Kidney (tissue), 14 donors: ENCODE data around the gene FMNL2. TPM values are rescaled to one million over a fixed set of nuclear protein-coding genes. Genes with fewer than 3 reads are reported as not detected.
A peak's percentile ranks its signal among the peaks of the same experiment; 100 is the strongest.

Experiments used
- DNase-seq, 5 donors: peaks; one replicate each; pipeline ENCODE4 v3.0.0-alpha.2; 2013 to 2020
- FAIRE-seq: peaks from 2 replicates; lab custom pipeline; 2012; peaks lifted over from hg19 to GRCh38; lab: Jason Lieb, UNC
- H3K27ac ChIP-seq, 2 donors: one replicate each; pipeline ENCODE4 v1.7.0; 2013; ENCODE audit warnings: low read depth in 2 of 2, low read length in 2 of 2, inconsistent platforms in 1 of 2
- H3K27me3 ChIP-seq: one replicate; pipeline ENCODE4 v1.7.1; 2013; ENCODE audit warnings: low read length, inconsistent platforms; ENCODE audit not compliant: control insufficient read depth, insufficient read depth
- H3K36me3 ChIP-seq, 3 donors: one replicate each; pipeline versions ENCODE4 v1.7.0 to v1.7.1; 2013; ENCODE audit warnings: low read length in 3 of 3, control low read depth in 1 of 3, inconsistent platforms in 1 of 3; ENCODE audit not compliant: insufficient read depth in 3 of 3, control insufficient read depth in 2 of 3
- H3K4me1 ChIP-seq, 3 donors: one replicate each; pipeline versions ENCODE4 v1.7.0 to v1.7.1; 2013; ENCODE audit warnings: low read length in 3 of 3, inconsistent platforms in 1 of 3, low read depth in 1 of 3; ENCODE audit not compliant: control insufficient read depth in 2 of 3, insufficient read depth in 2 of 3
- H3K4me3 ChIP-seq, 3 donors: one replicate each; pipeline versions ENCODE4 v1.7.0 to v1.8.1; 2013; ENCODE audit warnings: low read length in 3 of 3, control low read depth in 1 of 3, inconsistent platforms in 1 of 3
- H3K9ac ChIP-seq, 3 donors: one replicate each; pipeline versions ENCODE4 v1.7.0 to v1.7.1; 2013; ENCODE audit warnings: low read length in 3 of 3, control low read depth in 1 of 3, inconsistent platforms in 1 of 3
- H3K9me3 ChIP-seq, 3 donors: one replicate each; pipeline versions ENCODE4 v1.7.0 to v1.7.1; 2013; ENCODE audit warnings: low read length in 3 of 3, control low read depth in 1 of 3, inconsistent platforms in 1 of 3; ENCODE audit not compliant: control insufficient read depth in 2 of 3, insufficient read depth in 1 of 3
- intact Hi-C: fragments of 100-400 bp; cut with DNase I; formaldehyde crosslinking; loops from one replicate; pipeline ENCODE4 v1.11.1; 2022
- polyA plus RNA-seq: library from polyadenylated mRNA; stranded (reverse); fragments of 350-450 nt; fragmentation: Illumina TruSeq; extraction: RNeasy Lipid Tissue Mini Kit (QIAGEN cat#74804); gene quantifications from one replicate; pipeline ENCODE4 v1.2.3, GENCODE V29; 2014; ENCODE audit warnings: low read depth, low replicate concordance; ENCODE audit not compliant: insufficient read depth
- total RNA-seq: library from RNA; stranded (reverse); fragmentation: NEBNext Ultra II Directional; extraction: Animal tissue kit (Norgen Biotek cat#: 25700); gene quantifications from one replicate; pipeline ENCODE4 v1.2.1, GENCODE V29; 2021
- TF ChIP-seq, protein P1 (sequence below): IDR thresholded peaks from 3 replicates; pipeline ENCODE4 v1.5.1; 2012; ENCODE audit warnings: mild to moderate bottlenecking, moderate library complexity, borderline replicate concordance; ENCODE audit not compliant: insufficient read depth; ENCODE audit errors: extremely low read depth
- donor health status: control.
- donor health status: control.
- donor health status: control.
- donor health status: control.
- donor health status: control.
- donor health status: DM: yes; HTN: yes; CAD: no.
- donor health status: Normal renal cell carcinoma (clear cell type).

FMNL2 gene
- total and polyA plus RNA-seq, 2 donors from 2014 or later, result 10.7 to 39.1 TPM

DNA sequence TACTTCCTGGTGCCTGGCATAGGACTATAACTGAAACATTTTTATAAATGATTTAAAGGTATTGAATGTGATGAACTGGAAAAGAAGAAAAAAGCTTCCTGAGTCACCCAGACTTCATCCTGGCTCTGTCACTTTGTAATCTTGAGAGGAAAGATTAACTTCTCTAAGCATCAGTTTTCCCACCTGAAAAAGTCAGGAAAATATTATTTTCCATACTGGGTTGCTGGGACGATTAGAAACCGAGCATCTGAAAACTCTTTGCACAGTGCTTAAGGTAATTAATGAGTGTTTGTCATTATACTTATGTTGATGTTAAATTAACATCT lies 71.8 kb downstream of the FMNL2 start:
- Histone ChIP-seq H3K36me3 (no peaks in the 10 kb centered on the region), H3K27me3 (no peaks in the 10 kb centered on the region), H3K27ac (peak overlapping the region in 1 of 2 donors; percentile 5), H3K9ac (peak overlapping the region in 1 of 3 donors; percentile 23), H3K4me3 (peak overlapping the region in 2 of 3 donors; percentile 43 to 61), H3K4me1 (peaks cover 0 to 16% (median 7%) of the 10 kb centered on the region in 3 donors), H3K9me3 (no peaks in the 10 kb centered on the region)
- DNase-seq, result no peak
- TF ChIP-seq, protein P1, sequence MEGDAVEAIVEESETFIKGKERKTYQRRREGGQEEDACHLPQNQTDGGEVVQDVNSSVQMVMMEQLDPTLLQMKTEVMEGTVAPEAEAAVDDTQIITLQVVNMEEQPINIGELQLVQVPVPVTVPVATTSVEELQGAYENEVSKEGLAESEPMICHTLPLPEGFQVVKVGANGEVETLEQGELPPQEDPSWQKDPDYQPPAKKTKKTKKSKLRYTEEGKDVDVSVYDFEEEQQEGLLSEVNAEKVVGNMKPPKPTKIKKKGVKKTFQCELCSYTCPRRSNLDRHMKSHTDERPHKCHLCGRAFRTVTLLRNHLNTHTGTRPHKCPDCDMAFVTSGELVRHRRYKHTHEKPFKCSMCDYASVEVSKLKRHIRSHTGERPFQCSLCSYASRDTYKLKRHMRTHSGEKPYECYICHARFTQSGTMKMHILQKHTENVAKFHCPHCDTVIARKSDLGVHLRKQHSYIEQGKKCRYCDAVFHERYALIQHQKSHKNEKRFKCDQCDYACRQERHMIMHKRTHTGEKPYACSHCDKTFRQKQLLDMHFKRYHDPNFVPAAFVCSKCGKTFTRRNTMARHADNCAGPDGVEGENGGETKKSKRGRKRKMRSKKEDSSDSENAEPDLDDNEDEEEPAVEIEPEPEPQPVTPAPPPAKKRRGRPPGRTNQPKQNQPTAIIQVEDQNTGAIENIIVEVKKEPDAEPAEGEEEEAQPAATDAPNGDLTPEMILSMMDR, result no peak
- intact Hi-C loops, result no loop called here
- FAIRE-seq, result no peak

DNA sequence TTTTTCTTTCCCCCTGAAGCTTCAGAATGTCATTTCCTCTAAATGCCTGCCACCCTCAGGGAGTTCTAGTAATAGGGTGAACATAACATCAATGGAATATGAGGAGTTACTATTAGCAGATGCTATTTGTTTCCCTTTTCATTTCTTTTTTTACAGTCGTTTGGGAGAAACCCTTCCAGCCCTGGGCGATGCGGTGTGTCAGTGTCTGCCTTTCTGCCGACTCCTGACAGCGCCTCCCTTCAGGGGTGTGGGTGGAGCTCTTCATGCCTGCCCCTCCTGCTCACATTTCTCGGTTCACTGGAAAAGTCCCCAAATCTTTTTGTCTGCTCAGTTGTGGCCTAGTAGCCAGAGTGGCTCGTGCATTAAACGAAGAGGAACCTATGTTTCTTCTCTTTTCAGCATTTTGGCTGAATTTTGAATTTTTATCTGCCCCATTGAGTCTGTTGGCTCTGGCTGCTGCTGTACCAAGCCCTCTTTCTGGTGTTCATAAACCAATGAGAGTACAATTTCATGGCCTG lies 72.3 kb downstream of the FMNL2 start:
- H3K9ac ChIP-seq, result peak overlapping the region in 1 of 3 donors; percentile 23
- no peaks in the 10 kb centered on the region for H3K27me3 ChIP-seq
- H3K27ac ChIP-seq, result peak overlapping the region; percentile 5 to 52
- H3K9me3 ChIP-seq, result no peaks in the 10 kb centered on the region
- intact Hi-C loops, result no loop called here
- no peak for FAIRE-seq
- no peaks in the 10 kb centered on the region for H3K36me3 ChIP-seq
- H3K4me3 ChIP-seq, result peak overlapping the region in 2 of 3 donors; percentile 43 to 61
- DNase-seq, result peak; percentile 52 to 77 (median 65)
- TF ChIP-seq, protein P1, result no peak
- peaks cover 0 to 16% (median 7%) of the 10 kb centered on the region in 3 donors for H3K4me1 ChIP-seq

DNA sequence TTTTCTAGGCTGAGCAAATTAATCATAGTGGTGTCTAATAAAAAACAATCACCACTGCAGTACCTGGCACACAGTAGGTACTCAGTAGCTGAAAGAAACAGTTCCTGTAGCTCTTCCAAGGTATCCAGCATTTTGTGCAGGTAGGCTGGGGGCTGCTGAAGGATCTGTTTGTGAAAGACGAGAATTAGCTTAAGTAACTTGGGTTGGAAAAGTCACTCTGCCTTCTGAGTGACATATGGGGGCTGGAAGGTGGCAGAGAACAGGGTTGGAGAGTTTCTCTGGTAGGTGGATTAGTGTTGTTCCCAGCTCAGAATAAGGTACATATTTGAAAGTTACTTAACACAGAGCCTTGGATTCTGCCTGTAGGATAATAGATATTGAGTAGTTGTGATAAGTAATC lies 72.8 kb downstream of the FMNL2 start:
- FAIRE-seq (no peak), DNase-seq (no peak)
- no peak overlapping the region for H3K4me3 ChIP-seq
- H3K36me3 ChIP-seq, result no peaks in the 10 kb centered on the region
- peak overlapping the region in 1 of 3 donors; percentile 23 for H3K9ac ChIP-seq
- TF ChIP-seq, protein P1, result no peak
- no peaks in the 10 kb centered on the region for H3K9me3 ChIP-seq
- H3K27me3 ChIP-seq, result no peaks in the 10 kb centered on the region
- intact Hi-C loops, result no loop called here
- peaks cover 0 to 16% (median 7%) of the 10 kb centered on the region in 3 donors for H3K4me1 ChIP-seq
- H3K27ac ChIP-seq, result peak overlapping the region; percentile 5 to 52

DNA sequence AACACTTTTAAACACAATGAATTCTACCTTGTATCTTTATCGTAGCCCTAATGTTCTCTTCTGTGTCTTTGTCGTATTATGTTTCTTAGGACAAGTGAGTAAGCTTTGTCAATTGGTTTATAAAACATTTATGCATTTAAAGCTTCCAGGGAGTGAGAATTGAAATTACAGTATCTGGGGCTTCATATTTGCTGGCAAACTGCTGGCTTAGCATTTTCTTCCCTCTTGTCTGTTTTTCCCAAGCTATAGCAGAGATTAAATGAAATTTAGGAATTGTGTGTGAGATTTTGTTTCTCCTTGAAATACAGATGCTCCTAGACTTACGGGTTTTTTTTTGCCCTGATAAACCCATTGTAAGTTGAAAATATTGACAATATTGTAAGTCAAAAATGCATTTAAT lies 73.3 kb downstream of the FMNL2 start:
- TF ChIP-seq, protein P1, result no peak
- H3K9ac ChIP-seq, result no peak overlapping the region
- DNase-seq (no peak), FAIRE-seq (no peak)
- H3K27ac ChIP-seq, result no peak overlapping the region
- H3K9me3 ChIP-seq, result no peaks in the 10 kb centered on the region
- H3K4me1 ChIP-seq, result peaks cover 0 to 16% (median 7%) of the 10 kb centered on the region in 3 donors
- H3K27me3 ChIP-seq, result no peaks in the 10 kb centered on the region
- intact Hi-C loops, result no loop called here
- no peaks in the 10 kb centered on the region for H3K36me3 ChIP-seq
- no peak overlapping the region for H3K4me3 ChIP-seq
